Loucy (cell line): Measurements from ENCODE around the gene GPR17.

Experiments used
- CTCF ChIP-seq: fragments of 200-600 bp; sonication (generic); conservative IDR thresholded peaks from 2 replicates; pipeline ENCODE4 v1.5.1; 2014; ENCODE audit warnings: mild to moderate bottlenecking, antibody characterized with exemption, low read length
- EZH2phosphoT487 ChIP-seq: fragments of 200-600 bp; IDR thresholded peaks from 2 replicates; pipeline ENCODE4 v1.6.1; 2018; ENCODE audit warnings: antibody characterized with exemption, mild to moderate bottlenecking, moderate library complexity, borderline replicate concordance

- TF ChIP-seq CTCF (no peak), EZH2phosphoT487 (no peak)
These were observed 9.5 kb downstream of the GPR17 start for GRCh38 chr2:127655209-127656073.
